GM15510 (cell line): ENCODE measurements around the gene SYNPO.

Experiments used
- POLR2A ChIP-seq: IDR thresholded peaks from 3 replicates; pipeline ENCODE4 v1.6.1; 2011; ENCODE audit warnings: borderline replicate concordance; ENCODE audit not compliant: insufficient read length; ENCODE audit errors: extremely low read depth

The SYNPO gene

DNA sequence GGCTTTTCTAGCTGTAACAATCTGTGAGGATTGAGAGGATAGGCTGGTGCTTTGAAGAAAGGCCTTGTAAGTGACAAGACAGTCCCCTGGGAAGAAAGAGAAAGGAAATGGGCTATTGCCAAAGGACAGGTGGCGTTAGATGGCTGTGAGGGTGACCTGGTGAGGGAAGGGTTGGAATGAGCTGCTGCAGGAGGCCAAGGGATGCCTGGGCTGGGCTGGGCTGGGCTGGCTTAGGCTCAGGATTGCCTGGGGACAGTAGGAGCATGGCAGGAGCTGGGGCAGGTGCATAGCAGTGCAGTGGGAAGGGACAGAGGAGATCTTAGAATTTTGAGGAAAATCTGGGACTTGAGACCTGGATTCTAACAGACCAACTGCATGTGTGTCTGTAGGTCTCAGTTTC lies 10.9 kb downstream of the SYNPO start:
- no peak for TF ChIP-seq POLR2A

DNA sequence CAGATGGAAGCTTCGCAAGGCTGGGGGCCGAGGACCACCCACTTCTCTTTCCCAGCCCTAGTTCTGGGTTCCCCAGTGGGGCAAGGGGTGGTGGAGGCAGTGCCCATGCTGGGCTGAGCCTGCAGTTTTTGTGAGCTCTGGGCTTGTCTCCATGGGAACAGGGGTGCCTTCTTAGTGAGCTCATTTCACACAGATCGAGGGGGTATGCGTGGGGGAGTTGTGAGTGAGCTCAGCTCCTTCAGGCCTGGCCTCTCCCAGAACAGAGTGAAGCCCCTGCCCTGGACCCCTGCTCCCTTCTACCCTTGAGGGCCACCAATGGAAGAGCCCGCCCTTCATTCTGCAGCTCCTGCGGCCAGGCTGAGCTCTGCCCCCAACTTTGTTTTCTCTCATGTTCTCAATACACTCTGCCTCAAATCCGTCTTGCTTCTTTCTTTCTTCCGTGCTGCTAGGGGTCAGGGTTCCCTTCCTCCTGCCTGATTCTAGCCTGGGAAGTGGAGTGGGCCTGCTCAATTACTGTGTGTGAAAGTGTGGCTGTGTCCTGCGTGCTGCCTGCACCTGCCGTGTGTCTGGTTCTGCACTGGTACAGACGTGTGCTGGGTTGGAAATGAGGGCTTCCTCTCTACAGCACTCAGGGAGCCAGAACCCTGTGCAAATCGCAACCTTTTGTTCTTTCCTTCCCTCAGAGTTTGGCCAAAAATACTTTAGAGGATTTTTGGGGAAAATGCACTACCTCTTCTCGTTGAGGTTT lies 11.6 kb downstream of the SYNPO start:
- TF ChIP-seq POLR2A: no peak

DNA sequence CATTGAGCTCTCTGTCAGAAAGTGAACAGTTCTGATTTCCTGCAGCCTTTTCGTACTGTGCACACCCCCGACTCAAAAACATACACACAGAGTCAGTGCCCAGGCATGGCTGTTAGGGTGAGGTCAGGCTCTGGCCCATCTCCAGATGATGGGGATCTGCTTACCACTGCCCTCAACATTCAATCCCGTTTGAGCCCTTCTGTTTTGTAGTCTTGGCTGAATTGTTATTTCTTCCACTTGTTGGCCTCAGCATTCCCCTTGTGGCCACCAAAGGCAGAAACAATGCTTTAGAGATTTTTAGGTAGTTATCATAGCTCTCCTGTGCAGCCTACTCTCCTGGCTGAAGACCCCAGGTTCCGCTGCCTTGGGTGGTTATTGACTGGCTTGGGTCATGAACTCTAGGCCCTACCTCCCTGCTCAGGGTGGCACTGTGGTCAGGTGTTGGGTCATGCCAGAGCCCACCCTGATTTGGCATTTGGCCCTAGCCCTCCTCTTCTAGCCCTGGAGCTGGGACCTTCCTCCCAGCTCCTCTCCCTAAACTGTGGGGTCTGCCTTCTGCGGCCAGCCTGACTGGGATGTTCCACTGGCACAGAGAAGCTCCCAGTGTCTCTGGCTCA lies 12.8 kb downstream of the SYNPO start:
- no peak for TF ChIP-seq POLR2A

DNA sequence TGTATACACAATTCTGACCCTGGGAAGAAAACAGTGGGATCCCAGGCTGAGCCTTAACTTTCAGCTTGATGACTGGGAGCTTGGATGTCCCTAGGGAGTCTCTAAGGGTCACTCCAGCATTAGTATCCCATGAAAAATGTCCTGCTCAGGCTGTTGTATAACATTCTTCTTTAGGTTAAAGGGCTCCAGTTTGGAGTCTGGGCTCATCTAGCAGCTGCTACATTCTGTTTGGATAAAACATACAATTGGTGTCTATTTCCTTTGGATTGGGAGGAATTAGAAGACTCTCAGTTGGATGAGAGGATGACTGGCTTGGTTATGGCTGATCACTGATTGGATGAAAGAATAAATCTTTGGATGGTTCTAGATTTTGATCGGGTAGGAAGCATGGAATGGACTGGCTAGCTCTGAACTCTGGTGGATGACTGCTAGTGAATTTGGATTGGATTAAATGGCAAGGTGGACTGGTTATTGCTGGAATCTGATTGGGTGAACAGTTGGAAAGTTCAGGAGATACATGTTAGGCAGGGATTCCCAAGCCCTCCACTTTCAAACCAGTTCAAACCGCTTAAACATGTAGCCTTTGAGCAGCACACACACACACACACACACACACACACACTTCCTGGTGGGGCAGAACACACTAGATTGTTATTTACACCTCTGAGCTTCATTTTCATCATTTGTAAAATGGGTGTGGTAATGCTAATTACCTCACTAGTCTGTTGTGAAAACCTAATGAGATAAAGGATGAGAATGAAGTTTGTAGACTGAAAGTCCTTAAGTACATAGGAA lies 13.5 kb downstream of the SYNPO start:
- TF ChIP-seq POLR2A: no peak

DNA sequence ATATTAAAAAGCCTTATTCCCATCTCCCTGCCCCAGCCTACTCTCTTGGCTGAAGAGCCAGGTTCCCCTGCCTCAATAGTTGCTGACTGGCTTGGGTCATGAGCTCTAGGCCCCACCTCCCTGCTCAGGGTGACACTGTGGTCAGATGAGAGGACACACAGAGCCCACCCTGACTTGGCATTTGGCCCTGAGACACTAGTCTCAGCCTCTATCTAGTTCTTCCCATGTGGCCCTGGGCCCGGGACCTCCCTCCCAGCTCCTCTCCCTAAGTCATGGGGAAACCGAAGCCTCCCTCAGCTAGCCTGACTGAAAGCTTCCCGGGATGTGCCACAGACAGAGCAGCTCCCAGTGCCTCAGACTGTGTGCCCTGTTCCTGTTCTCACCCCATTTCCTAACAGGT lies 14.8 kb downstream of the SYNPO start:
- TF ChIP-seq POLR2A: no peak

DNA sequence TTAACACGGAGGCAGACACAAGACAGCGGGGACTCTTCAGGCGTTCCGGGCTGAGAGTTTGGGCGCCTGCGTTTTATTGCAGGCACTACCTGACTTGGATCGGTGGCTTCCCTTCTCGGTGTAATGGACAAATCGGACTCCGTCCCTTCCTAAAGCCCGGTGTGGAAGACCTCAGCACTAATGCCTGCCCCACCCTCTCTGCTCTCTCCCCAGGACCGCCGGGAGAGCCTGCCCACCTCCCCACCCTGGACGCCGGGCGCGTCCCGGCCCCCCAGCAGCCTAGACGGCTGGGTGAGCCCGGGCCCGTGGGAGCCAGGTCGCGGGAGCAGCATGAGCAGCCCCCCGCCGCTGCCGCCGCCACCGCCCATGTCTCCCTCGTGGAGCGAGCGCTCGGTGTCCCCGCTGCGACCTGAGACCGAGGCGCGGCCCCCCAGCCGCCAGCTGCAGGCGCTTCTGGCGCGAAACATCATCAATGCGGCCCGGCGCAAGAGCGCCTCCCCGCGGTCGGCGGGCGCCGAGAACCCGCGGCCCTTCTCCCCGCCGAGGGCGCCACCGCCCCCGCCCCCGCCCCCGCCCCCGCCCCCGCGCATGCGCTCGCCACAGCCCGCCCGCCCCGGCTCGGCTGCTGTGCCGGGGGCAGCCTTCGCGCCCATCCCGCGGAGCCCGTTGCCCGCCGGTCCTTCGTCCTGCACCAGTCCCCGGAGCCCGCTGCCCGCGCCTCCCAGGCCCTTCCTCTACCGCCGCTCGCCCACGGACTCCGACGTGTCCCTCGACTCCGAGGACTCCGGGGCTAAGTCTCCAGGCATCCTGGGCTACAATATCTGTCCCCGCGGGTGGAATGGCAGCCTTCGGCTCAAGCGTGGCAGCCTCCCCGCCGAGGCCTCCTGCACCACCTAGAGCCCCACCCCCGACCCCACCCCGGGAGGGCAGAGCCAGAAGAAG lies 16.0 kb downstream of the SYNPO start:
- peak; percentile 27 for TF ChIP-seq POLR2A

DNA sequence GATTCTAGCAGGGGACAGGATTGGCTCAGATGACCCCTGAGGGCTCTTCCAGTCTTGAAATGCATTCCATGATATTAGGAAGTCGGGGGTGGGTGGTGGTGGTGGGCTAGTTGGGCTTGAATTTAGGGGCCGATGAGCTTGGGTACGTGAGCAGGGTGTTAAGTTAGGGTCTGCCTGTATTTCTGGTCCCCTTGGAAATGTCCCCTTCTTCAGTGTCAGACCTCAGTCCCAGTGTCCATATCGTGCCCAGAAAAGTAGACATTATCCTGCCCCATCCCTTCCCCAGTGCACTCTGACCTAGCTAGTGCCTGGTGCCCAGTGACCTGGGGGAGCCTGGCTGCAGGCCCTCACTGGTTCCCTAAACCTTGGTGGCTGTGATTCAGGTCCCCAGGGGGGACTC lies 17.7 kb downstream of the SYNPO start:
- TF ChIP-seq POLR2A: no peak

DNA sequence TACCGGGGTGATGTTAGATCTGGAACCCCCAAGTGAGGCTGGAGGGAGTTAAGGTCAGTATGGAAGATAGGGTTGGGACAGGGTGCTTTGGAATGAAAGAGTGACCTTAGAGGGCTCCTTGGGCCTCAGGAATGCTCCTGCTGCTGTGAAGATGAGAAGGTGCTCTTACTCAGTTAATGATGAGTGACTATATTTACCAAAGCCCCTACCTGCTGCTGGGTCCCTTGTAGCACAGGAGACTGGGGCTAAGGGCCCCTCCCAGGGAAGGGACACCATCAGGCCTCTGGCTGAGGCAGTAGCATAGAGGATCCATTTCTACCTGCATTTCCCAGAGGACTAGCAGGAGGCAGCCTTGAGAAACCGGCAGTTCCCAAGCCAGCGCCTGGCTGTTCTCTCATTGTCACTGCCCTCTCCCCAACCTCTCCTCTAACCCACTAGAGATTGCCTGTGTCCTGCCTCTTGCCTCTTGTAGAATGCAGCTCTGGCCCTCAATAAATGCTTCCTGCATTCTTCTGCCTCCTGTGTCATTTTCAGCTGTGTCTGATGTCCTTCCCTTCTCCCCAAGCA lies 18.3 kb downstream of the SYNPO start:
- no peak for TF ChIP-seq POLR2A

DNA sequence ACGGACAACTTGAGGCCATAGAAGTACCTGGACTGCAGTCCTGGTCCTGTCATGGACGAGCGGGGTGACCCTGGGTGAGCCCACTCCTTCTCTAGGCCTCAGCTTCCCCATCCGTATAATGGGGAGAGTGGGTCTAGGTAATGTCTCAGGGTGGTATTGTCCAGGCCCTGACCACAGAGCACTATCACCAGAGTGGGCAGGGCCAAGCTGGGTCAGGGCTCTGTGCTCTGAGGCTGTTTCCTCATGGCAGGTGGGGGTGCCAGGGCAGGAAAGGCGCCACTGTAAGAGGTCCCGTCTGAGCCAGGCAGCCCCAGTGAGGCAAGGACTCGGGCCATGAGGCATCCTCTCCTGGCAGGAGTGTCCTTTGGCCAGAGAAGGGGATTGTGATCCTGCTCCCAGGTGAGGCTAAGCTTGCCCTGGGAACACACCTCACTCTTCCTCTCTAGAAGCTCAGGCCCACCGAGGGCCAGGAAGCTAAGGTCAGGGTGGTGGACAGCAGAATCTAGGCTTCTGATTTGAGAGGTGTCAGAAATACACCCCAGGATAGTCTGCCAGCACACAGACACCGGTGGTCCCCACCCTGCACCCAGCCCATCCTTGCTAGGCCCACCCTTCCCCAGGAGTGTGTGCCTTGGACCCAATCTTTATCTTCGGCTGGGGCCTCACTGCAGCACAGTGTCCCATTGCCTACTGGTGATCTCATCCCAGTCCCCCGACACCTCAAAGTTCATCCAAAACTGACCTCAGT lies 19.1 kb downstream of the SYNPO start:
- no peak for TF ChIP-seq POLR2A

DNA sequence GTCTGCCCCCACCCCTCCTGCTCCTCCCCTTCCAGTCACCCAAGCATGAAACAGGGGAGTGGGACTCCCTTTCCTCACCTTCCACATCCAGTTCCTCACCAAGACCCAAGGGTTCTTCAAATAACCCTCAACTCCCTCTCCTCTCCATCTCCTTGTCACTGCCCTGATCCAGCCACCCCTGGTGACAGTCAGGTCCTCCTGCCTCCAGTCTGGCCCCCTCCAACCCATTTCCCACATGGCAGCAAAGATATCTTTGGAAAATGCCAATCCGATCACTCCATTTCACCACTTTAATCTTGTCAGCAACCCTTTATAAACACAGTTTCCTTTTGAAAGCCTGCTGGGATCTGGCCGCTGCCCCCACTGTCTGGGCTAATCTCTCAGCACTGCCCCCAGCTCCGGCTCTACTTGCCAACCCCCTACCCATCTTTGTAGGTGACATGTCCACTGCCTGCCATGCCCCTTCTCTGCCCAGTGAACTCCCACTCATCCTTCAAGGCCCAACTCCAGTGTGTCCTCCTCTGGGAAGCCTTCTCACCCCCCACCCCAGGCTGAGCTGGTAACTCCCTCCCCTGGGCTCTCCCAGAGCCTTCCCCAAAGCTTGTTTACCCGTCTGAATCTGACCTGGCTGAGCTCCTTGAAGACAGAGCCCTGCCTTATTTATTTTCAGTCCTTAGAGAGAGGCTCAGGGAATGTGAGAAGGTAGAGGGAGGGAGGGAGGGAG lies 19.8 kb downstream of the SYNPO start:
- TF ChIP-seq POLR2A: no peak

DNA sequence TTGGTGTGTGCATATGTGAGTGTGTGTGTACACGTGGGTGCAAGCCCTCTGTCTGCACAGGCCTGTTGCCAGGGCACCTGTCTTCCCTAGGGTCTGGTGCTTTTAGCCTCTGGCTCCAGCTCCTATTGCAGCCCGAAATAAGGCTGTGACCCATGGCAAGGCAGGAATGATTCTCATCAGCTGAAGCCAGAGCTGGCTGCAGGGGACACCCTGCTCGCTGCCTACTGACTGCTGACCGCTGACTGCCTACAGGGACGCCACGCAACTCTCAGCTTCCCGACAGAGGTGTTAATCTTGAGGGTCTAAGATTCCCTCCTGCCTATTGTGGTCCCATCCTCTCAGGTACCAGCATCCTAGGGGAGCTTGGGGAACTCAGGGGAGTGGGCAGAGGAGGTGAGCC lies 20.6 kb downstream of the SYNPO start, which contains the start of gene MYOZ3:
TSS of gene MYOZ3 (plus strand) at position 166 of the 400 bp plus-strand sequence. CDS start 1,691 bp downstream, outside the sequence.
- TF ChIP-seq POLR2A: no peak

DNA sequence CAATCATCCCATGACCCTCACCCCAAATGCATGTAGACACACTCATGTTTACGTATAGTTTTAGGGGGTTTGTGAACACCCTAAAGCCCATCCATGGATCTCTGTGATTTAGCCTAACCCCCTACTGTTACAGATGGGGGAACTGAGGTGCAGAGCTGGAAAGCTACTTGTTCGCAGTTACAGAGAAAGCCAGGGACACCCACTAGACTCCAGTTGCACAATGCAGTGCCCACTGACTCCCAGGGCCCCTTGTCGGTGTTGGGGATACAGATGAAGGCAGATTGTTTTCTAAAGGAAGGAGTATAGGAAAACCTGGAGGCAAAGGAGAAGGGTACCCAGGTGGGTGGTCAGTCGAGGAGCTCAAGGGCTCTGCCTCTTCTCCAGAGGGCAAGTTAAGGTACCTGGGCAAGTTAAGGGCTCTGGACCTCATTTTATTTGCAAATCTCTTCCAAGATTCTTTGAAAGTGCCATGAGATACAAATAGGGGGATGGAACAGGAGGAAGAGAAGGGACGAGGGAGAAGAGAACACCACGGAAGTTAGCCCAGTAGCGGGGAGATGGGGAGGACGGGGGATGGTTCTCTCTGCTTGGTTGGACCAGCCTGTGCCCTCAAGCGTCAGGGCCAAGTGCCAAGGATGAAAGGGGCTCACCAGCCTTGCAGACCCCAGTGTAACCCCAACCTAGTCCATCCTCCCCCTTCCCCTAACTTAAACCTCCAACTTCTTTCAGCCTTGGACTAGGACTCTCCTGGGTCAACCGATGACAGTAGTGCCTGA lies 21.5 kb downstream of the SYNPO start:
- no peak for TF ChIP-seq POLR2A

DNA sequence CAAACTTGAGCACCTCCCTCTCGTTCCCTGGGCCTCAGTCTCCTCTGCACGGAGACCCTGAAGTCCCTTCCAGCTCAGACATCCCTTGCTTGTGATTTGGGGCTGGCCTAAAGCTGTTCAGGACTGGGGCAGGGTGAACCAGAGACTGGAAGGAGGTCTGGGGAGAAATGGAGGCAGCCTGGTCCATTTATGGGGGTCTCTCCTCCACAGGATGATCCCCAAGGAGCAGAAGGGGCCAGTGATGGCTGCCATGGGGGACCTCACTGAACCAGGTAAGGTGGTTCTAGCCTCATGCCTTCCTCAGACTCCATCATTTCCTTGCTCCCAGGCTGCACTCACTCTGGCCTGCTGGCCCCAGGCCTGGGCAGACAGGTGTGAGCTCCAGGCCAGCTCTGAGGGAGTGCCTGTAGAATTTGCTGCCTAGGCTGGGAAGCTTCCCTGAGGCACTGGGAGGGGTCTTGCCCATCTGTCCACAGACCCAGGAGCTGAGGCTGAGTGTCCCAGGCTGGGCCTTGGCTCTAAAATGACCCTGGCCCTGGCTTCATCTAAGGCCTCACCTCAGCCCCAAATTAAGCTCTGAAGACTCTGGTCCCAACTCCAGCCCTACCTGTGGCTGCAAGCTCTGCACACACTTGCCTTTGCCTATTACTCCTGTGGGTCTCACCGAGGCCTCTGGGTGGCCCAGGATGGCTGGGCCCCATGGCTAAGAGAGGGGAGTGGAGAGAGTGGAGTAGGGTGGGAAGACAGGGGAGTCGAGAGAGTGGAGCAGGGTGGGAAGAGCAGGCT lies 22.5 kb downstream of the SYNPO start:
- TF ChIP-seq POLR2A: no peak
